ENCODE data around the gene AK9. TPM values are rescaled to one million over a fixed set of nuclear protein-coding genes. Genes with fewer than 3 reads are reported as not detected.

The AK9 gene
- total RNA-seq, 4 donors from 2014 or later, result 3.9 to 8.2 (median 7.1) TPM

- Histone ChIP-seq H3K36me3 (no peaks in the 10 kb centered on the region), H3K9me3 (no peaks in the 10 kb centered on the region), H3K27me3 (no peaks in the 10 kb centered on the region), H3K4me1 (peaks cover 0 to 8% of the 10 kb centered on the region in 2 donors), H3K4me3 (no peak overlapping the region), H3K27ac (no peak overlapping the region)
- in situ Hi-C loops (cut with MboI; ENCODE audit: low sequenced_read_pairs in 4 of 4) (no loop called here), intact Hi-C loops (cut with DNase I; ENCODE audit: low total_unique reads) (no loop called here)
- TF ChIP-seq POLR2A (IDR thresholded peaks at IDR 0.05) (no peak), CTCF (IDR thresholded peaks at IDR 0.05 in 4 of 5, conservative IDR thresholded peaks at IDR 0.05 in 1 of 5) (no peak)
- ATAC-seq (no peak), DNase-seq (no peak)
Observed at GRCh38 chr6:109511832-109512231, 179.2 kb downstream of the AK9 start.

GRCh38 chr6:109510358-109510757 lies 180.6 kb downstream of the AK9 start:
- Histone ChIP-seq H3K4me3 (no peak overlapping the region), H3K27ac (no peak overlapping the region), H3K36me3 (no peaks in the 10 kb centered on the region), H3K27me3 (no peaks in the 10 kb centered on the region), H3K9me3 (no peaks in the 10 kb centered on the region), H3K4me1 (peaks cover 0 to 8% of the 10 kb centered on the region in 2 donors)
- TF ChIP-seq CTCF (IDR thresholded peaks at IDR 0.05 in 4 of 5, conservative IDR thresholded peaks at IDR 0.05 in 1 of 5), result no peak
- TF ChIP-seq POLR2A (IDR thresholded peaks at IDR 0.05), result no peak
- no peak for DNase-seq
- ATAC-seq, result no peak
- intact Hi-C loops (cut with DNase I; ENCODE audit: low total_unique reads), result no loop called here
- in situ Hi-C loops (cut with MboI; ENCODE audit: low sequenced_read_pairs in 4 of 4), result no loop called here

GRCh38 chr6:109508166-109508860 lies 182.7 kb downstream of the AK9 start:
- in situ Hi-C loops (cut with MboI; ENCODE audit: low sequenced_read_pairs in 4 of 4) (no loop called here), intact Hi-C loops (cut with DNase I; ENCODE audit: low total_unique reads) (no loop called here)
- TF ChIP-seq POLR2A (IDR thresholded peaks at IDR 0.05), result no peak
- TF ChIP-seq CTCF (IDR thresholded peaks at IDR 0.05 in 4 of 5, conservative IDR thresholded peaks at IDR 0.05 in 1 of 5), result no peak
- DNase-seq (no peak), ATAC-seq (no peak)
- Histone ChIP-seq H3K4me1 (peaks cover 0 to under 1% of the 10 kb centered on the region in 2 donors), H3K27ac (no peak overlapping the region), H3K9me3 (no peaks in the 10 kb centered on the region), H3K4me3 (no peak overlapping the region), H3K36me3 (no peaks in the 10 kb centered on the region), H3K27me3 (no peaks in the 10 kb centered on the region)

GRCh38 chr6:109507490-109508072 lies 183.4 kb downstream of the AK9 start:
- TF ChIP-seq CTCF (IDR thresholded peaks at IDR 0.05 in 4 of 5, conservative IDR thresholded peaks at IDR 0.05 in 1 of 5) (no peak), POLR2A (IDR thresholded peaks at IDR 0.05) (no peak)
- H3K9me3 ChIP-seq, result no peaks in the 10 kb centered on the region
- DNase-seq (no peak), ATAC-seq (no peak)
- intact Hi-C loops (cut with DNase I; ENCODE audit: low total_unique reads), result no loop called here
- H3K36me3 ChIP-seq, result no peaks in the 10 kb centered on the region
- in situ Hi-C loops (cut with MboI; ENCODE audit: low sequenced_read_pairs in 4 of 4), result no loop called here
- H3K4me1 ChIP-seq, result no peaks in the 10 kb centered on the region
- H3K27me3 ChIP-seq, result no peaks in the 10 kb centered on the region
- H3K4me3 ChIP-seq, result no peak overlapping the region
- no peak overlapping the region for H3K27ac ChIP-seq

Measured in gastrocnemius medialis (tissue), 4 donors.